ENCODE data around the gene TXNDC16.

DNA sequence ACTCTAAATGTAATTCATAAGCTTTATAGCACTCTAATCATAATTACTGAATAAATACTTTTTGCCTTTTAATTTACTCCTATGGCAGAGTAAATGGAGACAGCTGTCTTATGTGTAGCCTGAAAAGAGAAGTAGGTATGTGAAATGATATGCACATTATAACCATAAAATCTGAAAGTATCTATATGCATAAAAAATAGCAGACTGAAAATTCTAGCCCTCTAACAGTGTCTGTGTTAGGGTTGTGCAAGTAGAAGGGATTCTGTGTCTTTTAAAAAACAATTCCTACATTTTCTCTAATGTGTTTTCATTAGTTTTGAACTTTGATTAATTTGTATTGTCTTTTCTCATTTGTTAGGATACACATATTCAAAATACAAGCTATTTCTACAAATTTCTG, 94.9 kb downstream of the TXNDC16 start:
- TF ChIP-seq, protein P1, sequence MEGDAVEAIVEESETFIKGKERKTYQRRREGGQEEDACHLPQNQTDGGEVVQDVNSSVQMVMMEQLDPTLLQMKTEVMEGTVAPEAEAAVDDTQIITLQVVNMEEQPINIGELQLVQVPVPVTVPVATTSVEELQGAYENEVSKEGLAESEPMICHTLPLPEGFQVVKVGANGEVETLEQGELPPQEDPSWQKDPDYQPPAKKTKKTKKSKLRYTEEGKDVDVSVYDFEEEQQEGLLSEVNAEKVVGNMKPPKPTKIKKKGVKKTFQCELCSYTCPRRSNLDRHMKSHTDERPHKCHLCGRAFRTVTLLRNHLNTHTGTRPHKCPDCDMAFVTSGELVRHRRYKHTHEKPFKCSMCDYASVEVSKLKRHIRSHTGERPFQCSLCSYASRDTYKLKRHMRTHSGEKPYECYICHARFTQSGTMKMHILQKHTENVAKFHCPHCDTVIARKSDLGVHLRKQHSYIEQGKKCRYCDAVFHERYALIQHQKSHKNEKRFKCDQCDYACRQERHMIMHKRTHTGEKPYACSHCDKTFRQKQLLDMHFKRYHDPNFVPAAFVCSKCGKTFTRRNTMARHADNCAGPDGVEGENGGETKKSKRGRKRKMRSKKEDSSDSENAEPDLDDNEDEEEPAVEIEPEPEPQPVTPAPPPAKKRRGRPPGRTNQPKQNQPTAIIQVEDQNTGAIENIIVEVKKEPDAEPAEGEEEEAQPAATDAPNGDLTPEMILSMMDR (IDR thresholded peaks at IDR 0.05; ENCODE audit: insufficient read depth, low read length, poor library complexity, severe bottlenecking): no peak
- no peak for TF ChIP-seq EZH2phosphoT487 (conservative IDR thresholded peaks at IDR 0.05; ENCODE audit: low read length)

Data from SU-DHL-6 (cell line).